Upper lobe of left lung (tissue), 4 donors: ENCODE results near the gene PLXND1.

Source experiments
- CTCF ChIP-seq, 6 experiments: fragments of 450-650 bp in 4 of 6; fragments of 200-600 bp in 2 of 6; sonication (generic) in 2 of 6; IDR thresholded peaks; one replicate each; pipeline ENCODE4 v1.5.1; 2016 to 2019; ENCODE audit warnings: antibody characterized with exemption in 6 of 6
- EP300 ChIP-seq, 4 donors: sonication (generic); formaldehyde crosslinking; IDR thresholded peaks; one replicate each; pipeline ENCODE4 v1.5.1; 2017; ENCODE audit warnings: antibody characterized with exemption in 4 of 4, control low read depth in 2 of 4
- POLR2A ChIP-seq, 4 donors: fragments of 450-650 bp; IDR thresholded peaks; one replicate each; pipeline ENCODE4 v1.5.1; 2016 to 2017; ENCODE audit warnings: antibody characterized with exemption in 4 of 4, mild to moderate bottlenecking in 2 of 4
- POLR2AphosphoS5 ChIP-seq, 2 donors: sonication (generic); formaldehyde crosslinking; IDR thresholded peaks; one replicate each; pipeline ENCODE4 v1.5.1; 2017; ENCODE audit warnings: antibody characterized with exemption in 2 of 2

DNA sequence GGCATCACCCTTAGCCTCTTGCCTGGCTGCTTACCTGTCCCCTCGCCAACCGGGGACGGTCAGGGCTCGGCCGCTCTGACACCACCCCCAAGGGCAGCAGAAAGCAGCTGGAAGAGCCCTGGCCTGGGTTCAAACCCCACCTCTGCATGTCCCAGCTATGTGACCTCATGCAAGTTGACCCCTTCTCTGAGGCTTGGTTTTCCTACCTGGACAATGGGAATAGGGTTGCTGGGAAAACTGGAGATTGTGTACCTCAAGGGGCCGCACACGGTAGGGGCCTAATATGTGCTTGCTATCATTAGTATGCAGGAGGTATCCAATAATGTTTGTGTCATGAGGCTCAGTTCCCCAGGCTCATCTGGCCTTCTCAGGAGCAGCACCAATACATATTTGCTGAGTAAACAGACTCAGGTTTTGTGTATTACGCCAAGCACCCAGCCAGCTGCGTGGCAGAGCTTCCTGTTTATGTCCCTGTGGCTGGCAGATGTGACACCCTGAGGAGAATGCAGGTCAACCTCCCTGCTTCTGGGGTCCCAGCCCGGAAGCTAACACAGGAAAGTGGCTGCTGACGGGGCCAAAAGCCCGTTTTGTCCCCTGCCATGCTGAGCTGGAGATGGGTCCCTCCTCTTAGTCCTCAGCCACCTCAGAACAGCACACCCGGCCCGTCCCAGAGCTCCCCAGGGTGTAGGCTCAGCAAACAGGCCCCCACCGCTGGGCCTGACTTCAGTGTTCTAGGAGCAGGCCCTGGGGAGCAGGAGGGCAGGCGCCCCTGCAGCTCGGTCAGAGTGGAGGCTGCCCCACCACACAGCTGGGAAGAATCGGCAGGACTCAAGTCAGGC, 29.7 kb downstream of the PLXND1 start:
- TF ChIP-seq POLR2AphosphoS5 (IDR thresholded peaks at IDR 0.05) (peak; percentile 66 to 79), POLR2A (IDR thresholded peaks at IDR 0.05) (peak in 2 of 4 donors; percentile 25 to 48), CTCF (IDR thresholded peaks at IDR 0.05) (no peak), EP300 (IDR thresholded peaks at IDR 0.05) (peak in 1 of 4 donors; percentile 78)
